Measurements from ENCODE around the gene IKZF4.

The IKZF4 gene

GRCh38 chr12:56081393-56082347 lies 60.8 kb downstream of the IKZF4 start:
- DNase-seq (ENCODE audit: low read depth in 3 of 3, low spot score in 1 of 3) = no peak

GRCh38 chr12:56082382-56082781 lies 61.5 kb downstream of the IKZF4 start:
- no peak for DNase-seq (ENCODE audit: low read depth in 3 of 3, low spot score in 1 of 3)

- DNase-seq (ENCODE audit: low read depth in 3 of 3, low spot score in 1 of 3) = no peak
These were observed 62.1 kb downstream of the IKZF4 start for GRCh38 chr12:56082967-56083366.

- DNase-seq (ENCODE audit: low read depth in 3 of 3, low spot score in 1 of 3) = no peak
These were observed 64.2 kb downstream of the IKZF4 start for GRCh38 chr12:56084958-56085543.

GRCh38 chr12:56086096-56086495 lies 65.3 kb downstream of the IKZF4 start:
- no peak for DNase-seq (ENCODE audit: low read depth in 3 of 3, low spot score in 1 of 3)

- DNase-seq (ENCODE audit: low read depth in 3 of 3, low spot score in 1 of 3) = no peak
These were observed 65.8 kb downstream of the IKZF4 start for GRCh38 chr12:56086608-56087007.

- no peak for DNase-seq (ENCODE audit: low read depth in 3 of 3, low spot score in 1 of 3)
These were observed 66.4 kb downstream of the IKZF4 start for GRCh38 chr12:56087220-56087619.
